Left kidney (tissue), 2 donors: Measurements from ENCODE around the gene HOXD13. TPM values are rescaled to one million over a fixed set of nuclear protein-coding genes. Genes with fewer than 3 reads are reported as not detected.

Source experiments
- DNase-seq: peaks from one replicate; pipeline ENCODE4 v3.0.0-alpha.2; 2013
- polyA plus RNA-seq: library from polyadenylated mRNA; unstranded; fragments of 120-200 nt; gene quantifications from one replicate; pipeline ENCODE4 v1.2.1, GENCODE V29; 2013; ENCODE audit not compliant: insufficient read length

Gene HOXD13
- polyA plus RNA-seq, 1 donor = 0.20 TPM

DNA sequence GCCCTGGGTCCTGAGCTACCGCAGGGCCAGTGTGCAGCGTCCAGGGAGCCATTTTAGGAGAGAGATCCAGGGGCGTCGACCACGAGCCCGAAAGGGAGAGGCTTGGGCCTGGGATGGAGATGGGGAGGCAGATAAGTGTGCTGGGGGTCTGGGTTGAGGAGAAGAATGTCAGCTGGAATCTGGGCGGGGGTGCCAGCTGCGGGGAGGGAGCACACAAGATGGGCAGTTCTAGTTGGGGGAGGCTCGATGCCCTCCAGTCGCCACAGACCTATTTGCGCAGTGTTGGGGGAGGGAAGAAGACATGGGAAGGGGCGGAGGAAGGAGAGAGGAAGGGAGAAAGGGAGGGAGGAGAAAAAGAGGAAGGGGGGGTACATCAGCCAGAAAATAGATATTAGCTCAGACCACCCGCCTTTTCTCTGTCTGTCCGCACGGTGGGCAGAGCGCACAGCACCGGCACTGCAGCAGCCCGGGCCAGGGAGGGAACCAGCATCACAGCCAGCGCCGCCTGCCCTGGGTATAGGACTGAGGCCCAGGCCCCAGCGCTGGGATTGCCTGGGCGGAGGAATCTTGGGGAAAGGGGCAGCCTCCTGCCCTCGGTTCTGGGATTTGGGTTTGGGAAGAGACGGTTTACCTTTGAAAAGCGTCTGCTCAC is 12.7 kb downstream of the HOXD13 start:
- DNase-seq = no peak

DNA sequence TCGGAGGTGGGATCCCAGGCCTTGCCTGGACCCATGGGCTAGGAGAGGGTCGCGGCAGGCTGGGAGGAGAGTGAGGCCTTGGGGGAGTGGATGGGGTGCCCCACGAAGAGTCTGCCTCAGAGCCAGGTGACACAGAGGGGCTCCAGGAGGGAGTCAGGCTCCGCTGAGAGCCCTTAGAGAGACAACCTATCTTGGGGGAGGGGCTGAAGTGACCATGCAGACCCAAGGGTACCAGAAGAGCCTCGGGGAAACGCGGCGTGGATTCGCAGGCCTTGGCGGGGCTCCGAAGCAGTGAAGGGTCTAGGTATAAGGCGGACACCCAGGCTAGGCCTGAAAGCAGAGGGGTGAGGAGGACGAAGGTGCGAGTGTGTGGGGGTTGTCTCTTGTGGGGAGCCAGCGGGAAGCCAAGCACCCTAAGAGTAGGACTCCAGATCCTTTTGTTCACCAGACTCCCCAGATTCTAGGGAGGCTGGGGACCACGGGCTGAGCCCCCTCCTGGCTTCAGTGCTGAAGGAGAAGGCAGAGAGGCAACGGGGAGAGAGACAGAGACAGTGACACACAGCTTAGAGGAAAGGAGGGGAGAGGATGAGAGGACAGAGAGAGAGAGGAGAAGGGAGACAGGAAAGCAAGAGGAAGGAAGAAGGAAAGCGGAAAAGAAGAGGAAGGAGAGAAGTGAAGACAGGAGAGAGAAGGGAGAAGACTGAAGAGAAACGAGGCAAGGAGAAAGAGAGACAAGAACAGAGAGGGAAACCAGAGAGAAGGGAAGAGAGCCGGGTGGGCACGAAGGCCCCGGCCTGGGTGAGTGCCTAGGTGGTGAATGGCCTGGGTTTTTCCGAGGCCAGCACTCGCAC is 13.4 kb downstream of the HOXD13 start:
- no peak for DNase-seq

DNA sequence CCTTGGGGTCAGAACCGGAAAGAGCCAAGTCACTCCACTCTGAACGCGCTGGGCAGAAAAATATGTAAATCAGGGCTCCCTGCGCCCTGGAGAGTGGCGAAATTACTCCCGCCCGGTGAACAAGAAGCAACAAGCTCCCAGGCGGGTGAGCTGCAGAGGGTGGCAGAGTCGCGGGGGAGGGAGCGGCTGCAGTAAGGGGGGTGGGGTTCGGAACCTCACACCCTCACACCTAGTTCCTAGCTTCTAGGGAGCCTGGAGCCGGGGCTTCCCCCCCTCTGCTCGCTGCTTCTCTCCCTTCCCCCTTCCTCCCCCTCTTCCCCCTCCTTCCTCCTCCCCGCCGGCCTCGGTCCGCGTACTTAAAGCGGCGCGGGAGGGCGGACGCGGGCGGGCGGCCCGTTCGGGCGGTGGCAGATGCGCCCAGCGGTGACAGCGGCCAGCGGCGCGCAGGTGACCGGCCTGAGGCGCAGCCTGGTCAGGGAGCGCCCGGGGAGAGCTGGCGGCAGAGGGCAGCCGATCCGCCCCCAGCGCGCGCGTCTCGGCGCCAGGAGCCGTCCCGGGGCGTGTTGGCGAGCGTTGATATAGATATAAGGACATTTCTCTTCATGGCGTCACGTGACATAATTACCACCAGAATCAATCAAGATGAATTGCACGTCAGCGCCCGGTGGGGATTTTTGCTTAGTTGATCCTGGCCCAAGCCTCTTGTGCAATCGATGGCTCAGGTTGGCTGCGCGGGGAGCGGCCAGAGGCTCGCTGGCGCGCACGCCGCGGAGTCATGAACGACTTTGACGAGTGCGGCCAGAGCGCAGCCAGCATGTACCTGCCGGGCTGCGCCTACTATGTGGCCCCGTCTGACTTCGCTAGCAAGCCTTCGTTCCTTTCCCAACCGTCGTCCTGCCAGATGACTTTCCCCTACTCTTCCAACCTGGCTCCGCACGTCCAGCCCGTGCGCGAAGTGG is 14.3 kb downstream of the HOXD13 start, which contains the start of gene HOXD11:
Gene HOXD11, plus strand, starts transcription at position 700 of the 959 bp plus-strand sequence. Its CDS starts 76 bp downstream, at position 776.
- DNase-seq = no peak

DNA sequence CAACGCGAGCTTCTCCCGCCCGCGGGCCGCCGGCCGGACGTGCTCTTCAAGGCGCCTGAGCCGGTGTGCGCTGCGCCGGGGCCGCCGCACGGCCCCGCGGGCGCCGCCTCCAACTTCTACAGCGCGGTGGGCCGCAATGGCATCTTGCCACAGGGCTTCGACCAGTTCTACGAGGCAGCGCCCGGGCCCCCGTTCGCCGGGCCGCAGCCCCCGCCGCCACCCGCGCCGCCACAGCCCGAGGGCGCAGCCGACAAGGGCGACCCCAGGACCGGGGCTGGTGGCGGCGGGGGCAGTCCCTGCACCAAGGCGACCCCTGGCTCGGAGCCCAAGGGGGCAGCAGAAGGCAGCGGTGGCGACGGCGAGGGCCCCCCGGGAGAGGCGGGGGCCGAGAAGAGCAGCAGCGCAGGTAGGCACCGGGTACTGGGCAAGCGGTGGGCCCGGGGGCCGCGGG is 15.2 kb downstream of the HOXD13 start:
- DNase-seq = no peak

DNA sequence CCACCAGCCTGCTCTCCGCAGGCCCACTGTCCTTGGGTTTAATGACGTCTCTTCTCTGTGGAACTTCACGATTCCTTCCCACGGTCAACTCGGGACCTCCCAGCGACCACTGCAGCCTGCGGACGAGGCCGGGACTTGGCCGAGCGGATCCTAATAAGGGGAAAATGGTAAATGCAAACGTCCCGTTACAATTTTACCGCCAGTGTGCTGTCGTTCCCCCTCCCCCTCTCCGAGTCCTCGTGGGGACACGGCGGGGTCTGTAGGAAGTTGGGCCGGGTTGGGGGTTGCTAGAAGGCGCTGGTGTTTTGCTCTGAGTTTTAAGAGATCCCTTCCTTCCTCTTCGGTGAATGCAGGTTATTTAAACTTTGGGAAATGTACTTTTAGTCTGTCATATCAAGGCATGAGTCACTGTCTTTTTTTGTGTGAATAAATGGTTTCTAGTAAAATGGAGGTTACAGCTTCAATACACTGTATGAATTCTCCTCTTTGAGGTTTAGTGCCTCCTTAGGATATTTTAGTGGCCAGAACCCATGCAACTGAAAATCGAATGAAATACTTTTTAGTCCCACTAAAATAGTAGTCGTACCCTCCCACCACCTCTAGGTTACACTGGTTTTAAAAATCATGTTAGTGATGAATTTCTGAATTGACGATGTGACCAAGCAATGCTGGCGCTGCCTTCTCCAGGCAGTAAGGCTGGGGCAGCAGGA is 16.8 kb downstream of the HOXD13 start:
- no peak for DNase-seq

DNA sequence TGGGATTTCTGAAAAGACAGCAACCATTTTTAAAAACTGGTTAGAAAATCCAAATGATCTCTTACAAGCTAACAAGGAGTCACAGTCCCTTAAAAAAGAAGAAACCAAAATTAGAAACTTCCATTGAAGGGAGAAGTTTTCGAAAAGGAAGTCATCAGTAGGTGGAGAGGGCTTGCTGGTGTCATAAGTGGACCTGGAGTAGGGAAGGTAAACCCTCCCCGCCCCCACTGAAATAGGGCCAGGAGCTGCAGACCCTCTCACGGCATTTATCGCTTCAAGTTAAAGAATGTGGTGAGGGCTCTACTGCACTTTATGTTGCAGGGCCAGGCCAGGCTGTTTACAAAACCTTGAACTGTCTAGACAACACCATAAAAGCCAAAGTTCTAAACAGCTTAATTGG is 17.4 kb downstream of the HOXD13 start:
- no peak for DNase-seq

DNA sequence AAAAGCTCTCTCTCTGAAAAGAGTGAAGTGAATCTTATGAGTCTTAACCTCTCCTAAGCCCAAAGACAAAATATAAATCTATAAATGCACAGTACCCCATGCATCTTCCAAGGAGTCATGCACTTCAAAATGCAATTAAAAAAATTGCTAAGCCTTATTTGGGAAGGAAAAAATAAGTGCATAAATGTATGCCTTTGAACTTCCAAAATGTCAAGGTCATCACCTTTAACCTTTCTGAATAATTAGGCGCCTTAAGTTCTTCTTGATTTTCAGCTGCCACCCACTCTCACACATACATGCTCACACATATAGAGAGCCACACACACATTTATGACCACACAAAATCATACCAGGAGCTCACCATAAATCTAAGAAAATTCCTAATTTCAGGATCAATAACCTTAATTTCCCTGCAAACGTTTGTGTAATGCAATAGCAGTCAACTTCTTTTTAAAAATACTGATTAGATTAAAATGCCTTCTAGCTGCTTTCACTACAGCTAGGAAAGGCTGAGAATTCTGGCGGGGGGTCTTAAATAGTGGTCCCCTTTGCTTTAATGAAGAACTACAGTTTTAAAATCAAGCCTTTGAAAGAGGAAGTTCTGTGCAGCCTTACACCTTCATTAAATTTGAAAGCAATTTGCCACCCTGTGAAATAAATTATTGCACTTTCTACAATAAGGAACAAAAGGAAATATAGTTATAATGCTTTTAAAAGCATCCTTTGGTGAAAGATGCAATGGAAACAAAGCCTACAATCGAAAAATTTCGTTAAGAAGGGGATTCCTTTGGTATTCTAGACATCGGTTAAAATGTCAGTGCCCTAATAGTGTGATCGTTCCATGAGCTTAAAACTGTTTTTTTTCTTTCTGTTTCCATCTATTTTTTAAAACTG is 18.1 kb downstream of the HOXD13 start:
- DNase-seq = no peak

DNA sequence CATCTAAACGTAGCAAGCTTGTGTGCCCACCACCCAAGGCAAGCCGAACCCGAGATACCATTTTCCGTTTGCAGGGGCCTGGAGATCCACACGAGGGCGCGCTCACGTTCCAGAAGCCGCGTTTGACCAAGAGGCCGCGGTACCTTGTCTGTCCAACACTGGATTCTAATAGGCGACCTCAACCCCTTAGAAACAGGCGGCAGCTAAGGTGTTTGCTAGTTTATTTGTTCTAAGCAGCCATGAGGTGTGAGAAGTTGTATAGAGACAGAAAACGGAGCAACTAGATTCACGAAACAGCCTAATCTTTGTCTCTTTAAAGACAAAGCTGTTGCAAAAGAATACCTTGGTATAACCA is 18.8 kb downstream of the HOXD13 start:
- peak; percentile 92 for DNase-seq

DNA sequence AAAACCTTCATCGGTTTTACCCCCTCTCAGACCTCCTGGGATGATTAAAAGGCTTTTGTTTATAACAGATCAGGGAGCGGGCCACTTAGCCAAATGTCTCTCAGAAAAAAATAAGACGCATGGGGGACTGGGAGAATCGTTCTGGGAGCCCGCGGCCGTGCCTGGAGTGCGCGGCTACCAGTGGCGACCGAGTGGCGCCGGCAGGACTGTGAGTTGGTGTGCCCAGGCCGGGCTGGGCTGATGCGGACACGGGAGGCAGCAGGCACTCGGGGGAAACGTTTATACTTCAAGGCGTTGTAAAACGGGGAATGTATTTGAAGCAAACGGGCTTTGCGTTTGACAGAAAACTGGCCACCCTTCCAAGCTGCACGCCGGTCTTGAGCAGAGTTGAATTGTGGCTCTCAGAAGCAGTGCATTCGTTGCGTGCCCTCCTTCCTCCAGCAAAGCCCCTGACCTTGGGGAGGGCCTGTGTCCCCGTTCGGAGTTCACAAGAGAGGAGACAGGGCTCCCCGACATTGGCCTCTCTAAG is 19.4 kb downstream of the HOXD13 start:
- DNase-seq = no peak

DNA sequence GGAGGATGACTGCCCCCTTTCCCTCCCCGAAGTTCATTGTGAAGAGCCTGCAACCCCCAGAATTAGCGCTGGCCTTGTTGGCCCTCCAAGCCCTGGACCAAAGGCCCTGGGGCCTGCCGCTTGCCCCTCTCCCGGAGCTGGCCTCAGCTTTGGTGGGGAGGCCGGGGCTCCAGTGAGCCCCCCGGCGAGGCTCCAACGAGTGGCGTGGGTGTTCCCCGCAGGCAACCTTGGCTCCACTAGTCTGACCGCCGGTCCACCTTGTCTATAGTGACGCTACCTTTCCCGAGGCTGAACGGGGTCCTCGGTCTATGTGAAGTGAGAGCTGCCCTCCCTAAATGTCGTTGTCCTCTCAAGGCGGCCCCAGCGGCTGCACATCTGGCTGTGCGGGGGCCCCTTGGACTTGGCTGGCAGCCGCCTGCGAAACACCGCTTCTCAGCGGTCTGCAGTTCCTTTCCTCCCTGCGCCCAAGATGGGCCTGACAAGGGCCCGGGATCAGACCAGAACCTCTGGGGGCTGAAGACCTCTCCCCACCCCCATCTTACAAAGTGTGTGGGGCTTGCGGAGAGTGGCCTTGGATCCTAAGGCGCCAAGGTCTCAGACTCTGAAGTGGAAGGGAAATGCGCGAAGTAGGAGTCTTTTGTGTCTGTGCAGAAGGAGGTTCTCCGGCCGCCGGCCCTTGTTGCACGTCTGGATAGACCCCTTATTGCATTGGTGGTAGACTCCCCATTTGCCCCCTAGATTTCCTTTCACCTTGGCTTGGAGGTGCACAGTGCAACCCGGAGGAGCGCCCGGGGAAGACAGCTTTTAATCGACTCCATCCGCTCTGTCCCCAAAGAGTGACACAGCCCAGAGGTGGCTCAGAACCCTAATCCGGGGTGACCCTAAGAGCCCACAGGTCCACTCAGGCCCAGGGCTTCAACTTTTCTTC is 20.1 kb downstream of the HOXD13 start:
- DNase-seq = no peak

DNA sequence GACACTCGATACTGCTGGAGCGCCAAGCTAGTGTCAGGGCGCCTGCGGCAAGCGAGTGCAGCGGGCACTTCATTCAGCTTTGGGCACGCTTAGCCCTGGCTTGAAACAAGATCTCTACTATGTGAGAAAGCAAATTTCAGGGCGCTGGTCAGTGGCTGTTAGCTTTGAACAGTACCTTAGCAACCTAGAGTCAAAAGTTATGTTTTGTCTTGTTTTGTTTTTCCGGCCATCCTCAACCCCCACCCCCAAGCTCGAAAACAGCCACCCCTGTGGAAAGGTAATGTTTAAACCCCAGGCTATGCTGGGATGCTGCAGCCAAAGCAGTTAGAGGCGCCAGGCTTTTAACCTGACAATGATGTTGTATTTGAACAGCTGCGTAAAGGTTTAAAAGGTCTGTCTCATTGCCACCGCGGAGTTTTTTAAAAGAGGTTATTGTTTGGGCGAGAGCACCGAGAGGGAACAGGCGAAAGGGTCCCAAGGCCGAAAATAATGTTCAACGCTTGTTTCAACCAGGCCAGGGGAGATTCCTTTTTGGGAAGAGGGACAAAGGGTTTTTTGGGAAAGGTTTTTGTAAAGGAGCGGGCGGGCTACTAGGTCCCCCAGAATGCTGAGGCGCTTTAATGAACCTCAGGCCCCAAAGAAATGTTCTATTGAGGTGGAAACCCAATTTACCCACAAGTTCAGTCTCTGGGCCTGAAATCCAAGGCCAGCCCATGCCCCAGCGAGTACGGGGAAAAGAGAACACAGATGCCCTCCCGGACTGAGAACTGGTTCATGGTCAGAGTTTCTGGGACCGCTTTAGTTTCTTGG is 21.8 kb downstream of the HOXD13 start:
- no peak for DNase-seq

DNA sequence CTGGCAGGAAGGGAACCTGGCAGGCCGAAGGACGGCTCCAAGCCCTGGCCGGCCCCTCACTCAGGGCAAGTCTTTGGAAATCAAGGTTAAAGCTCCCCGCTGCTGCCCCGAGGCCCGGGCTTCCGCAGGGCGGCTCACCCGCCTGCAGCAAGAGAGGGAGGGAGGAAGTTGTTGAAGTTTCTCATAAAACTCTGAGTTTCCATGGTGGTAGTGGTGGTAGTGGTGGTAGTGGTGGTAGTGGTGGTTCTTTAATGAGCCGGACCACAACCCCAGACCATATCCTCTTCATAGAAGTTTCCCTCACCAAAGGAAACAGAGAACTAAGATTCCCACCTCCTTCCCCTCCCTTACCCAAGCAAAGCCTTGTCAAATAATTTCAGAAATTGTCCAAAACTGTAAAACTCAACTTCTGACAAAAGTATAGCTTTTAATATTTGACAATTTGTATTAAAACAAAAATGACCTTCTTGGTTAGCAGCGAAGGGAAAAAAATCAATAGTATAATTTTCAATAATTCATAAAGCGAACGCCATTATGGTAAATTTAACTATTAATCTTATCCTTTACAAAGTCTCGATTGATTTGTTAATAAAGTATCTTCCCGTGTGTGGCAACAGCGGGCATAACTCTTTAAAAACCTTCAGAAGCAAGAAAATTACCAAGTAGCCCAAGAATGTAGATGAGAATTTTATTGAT is 22.6 kb downstream of the HOXD13 start:
- DNase-seq = no peak

DNA sequence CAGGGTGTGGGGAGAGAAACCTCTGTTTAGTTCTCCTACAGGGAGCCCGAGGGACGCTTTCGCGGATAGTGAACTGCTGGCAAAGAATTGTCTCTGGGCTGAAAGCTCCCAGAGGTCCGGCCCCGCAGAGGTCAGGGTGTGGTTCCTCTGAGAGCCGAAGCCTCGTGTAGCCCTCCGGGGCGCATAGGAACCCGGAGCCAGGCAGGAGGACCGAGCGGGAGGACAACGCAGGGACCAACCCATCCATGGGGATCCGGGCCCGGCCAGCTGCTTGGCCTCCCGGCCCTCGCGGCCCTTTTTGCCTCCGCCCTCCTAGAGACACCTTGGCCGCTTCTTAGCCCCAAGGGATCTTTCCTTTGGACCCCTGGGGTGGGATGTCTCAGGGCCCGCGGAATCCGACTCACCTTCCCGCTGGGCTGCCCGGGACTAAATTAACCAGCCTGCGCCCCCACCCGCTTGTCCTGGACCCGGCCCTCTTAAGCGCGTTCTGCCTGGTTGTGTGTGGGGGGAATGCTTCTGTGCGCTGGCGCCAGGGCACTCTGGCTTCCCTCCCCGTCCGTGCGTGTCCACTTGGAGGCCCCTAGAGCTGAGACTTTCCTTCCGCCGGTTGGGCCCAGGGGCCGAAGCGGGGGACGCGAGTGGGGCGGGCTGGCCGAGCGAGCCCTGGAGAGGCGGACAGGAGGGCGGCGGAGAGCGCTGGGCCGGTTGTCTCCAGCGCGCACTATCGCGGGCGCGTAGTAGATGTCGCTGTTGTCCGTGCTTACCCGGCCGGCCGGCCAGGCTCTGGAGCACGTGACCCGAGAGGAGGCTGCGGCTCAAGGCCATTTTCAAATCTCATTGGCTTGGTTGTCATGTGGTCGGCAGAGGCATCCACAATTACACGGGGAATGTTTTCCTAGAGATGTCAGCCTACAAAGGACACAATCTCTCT is 23.6 kb downstream of the HOXD13 start, which contains the start of gene HOXD10:
Gene HOXD10, plus strand, starts transcription at position 896 of the 931 bp plus-strand sequence. CDS start 56 bp downstream, outside the sequence.
- DNase-seq = no peak

DNA sequence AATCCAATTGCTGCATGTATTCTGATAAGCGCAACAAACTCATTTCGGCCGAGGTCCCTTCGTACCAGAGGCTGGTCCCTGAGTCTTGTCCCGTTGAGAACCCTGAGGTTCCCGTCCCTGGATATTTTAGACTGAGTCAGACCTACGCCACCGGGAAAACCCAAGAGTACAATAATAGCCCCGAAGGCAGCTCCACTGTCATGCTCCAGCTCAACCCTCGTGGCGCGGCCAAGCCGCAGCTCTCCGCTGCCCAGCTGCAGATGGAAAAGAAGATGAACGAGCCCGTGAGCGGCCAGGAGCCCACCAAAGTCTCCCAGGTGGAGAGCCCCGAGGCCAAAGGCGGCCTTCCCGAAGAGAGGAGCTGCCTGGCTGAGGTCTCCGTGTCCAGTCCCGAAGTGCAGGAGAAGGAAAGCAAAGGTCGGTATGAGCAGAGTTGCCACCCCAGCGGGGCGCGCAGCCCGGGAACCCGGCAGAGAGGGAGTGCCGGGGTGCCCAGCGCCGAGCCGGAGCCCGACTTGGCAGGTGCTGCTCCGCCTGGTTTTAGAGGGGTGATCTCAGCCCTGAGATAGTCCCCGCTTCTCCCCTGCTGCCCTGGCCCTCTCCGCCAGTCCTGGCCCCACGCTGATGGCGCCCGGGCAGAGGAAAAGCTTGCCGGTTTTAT is 24.8 kb downstream of the HOXD13 start:
- no peak for DNase-seq

DNA sequence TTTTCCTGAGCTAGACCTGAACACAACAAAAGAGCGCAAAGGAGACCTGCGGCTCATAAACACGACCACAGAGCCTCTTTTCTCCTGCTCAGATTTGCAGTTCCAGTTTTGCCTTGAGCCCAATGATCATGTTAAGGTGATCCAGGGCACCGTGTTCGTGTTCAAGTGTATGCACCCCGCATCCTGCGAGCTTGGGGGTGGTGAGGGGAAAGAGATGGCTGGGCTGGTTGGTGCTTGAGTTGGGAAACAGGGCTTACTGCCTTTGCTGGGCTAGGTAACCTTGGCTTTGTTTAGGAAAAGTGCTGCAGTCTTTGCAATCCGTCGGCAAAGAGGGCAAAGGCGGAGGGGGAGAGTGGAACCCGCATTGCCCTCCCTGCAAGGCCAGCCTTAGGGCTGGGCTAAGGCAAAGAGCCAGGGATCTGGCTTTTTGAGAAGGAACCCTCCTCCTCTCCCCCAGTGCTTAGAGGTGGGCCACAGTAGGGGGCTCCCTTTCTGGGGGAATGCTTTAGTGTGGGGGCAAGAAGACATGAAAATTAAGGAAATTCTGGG is 25.4 kb downstream of the HOXD13 start:
- no peak for DNase-seq
